Endothelial cell of umbilical vein (primary cell): ENCODE measurements around the gene CPXM2. TPM values are rescaled to one million over a fixed set of nuclear protein-coding genes. Genes with fewer than 3 reads are reported as not detected.

Experiments
- BruUV-seq: library from RNA; stranded (reverse); fragments of 400-500 nt; replicated peaks from 2 replicates; lab custom pipeline; 2021; lab: Mats Ljungman, UMichigan
- CTCF ChIA-PET: fragments of 300-600, 350-600 bp; sonication (Branson Sonifier 250); formaldehyde crosslinking; loops from one replicate; lab custom pipeline; 2021; ENCODE audit warnings: antibody characterized with exemption, inconsistent platforms; lab: Charles Lee
- POLR2A ChIA-PET: fragments of 300-600, 350-600 bp; sonication (Branson Sonifier 250); formaldehyde crosslinking; loops from one replicate; lab custom pipeline; 2021; ENCODE audit warnings: antibody characterized with exemption, inconsistent platforms; lab: Charles Lee
- DNase-seq: peaks from one replicate; pipeline ENCODE4 v3.0.0-alpha.2; 2011; ENCODE audit warnings: low read depth, low spot score
- FAIRE-seq: peaks from 2 replicates; lab custom pipeline; 2011; peaks lifted over from hg19 to GRCh38; lab: Jason Lieb, UNC
- H2AFZ ChIP-seq: 2 replicates; pipeline ENCODE4 v1.6.0; 2012; ENCODE audit warnings: low read depth, low read length, control low read depth, inconsistent platforms
- H3K27ac ChIP-seq: 2 replicates; pipeline ENCODE4 v1.5.1; 2011; ENCODE audit warnings: low read depth, mild to moderate bottlenecking, control low read depth, low read length, moderate library complexity; ENCODE audit not compliant: insufficient read depth
- H3K27me3 ChIP-seq, 2 experiments: 2 replicates each; pipeline versions ENCODE4 v1.6.0 to v1.6.1; 2011; ENCODE audit warnings: low read length in 2 of 2, mixed read lengths in 1 of 2; ENCODE audit not compliant: control insufficient read depth in 2 of 2, insufficient read depth in 2 of 2
- H3K36me3 ChIP-seq, 2 experiments: 2 replicates in 1 of 2; 3 replicates in 1 of 2; pipeline ENCODE4 v1.5.1; 2011; ENCODE audit warnings: low read length in 2 of 2, mild to moderate bottlenecking in 1 of 2, moderate library complexity in 1 of 2; ENCODE audit not compliant: control insufficient read depth in 2 of 2, insufficient read depth in 2 of 2; ENCODE audit errors: extremely low read depth in 1 of 2
- H3K4me1 ChIP-seq: 3 replicates; pipeline ENCODE4 v1.5.1; 2011; ENCODE audit warnings: mild to moderate bottlenecking, low read length; ENCODE audit not compliant: control insufficient read depth, insufficient read depth; ENCODE audit errors: extremely low read depth
- H3K4me2 ChIP-seq: 2 replicates; pipeline ENCODE4 v1.6.1; 2011; ENCODE audit warnings: low read length, control low read depth, mixed read lengths; ENCODE audit not compliant: insufficient read depth
- H3K4me3 ChIP-seq, 3 experiments: fragments of 200-600 bp in 1 of 3; sonication (generic), shearing (Covaris generic) in 1 of 3; replicated peaks in 1 of 3; 2 replicates each; pipeline ENCODE4 v1.5.1; 2011 to 2016; ENCODE audit warnings: control low read depth in 3 of 3, low read length in 3 of 3, mild to moderate bottlenecking in 2 of 3, inconsistent platforms in 1 of 3, low read depth in 1 of 3, moderate library complexity in 1 of 3; ENCODE audit not compliant: insufficient read depth in 1 of 3
- H3K79me2 ChIP-seq: 2 replicates; pipeline ENCODE4 v1.6.0; 2012; ENCODE audit warnings: low read length, inconsistent platforms; ENCODE audit not compliant: control insufficient read depth, insufficient read depth
- H3K9ac ChIP-seq: replicated peaks from 2 replicates; pipeline ENCODE3; 2011; ENCODE audit warnings: low read length, control low read depth; ENCODE audit not compliant: insufficient read depth; ENCODE audit errors: extremely low read depth
- H3K9me1 ChIP-seq: replicated peaks from 3 replicates; pipeline ENCODE4 v1.6.0; 2011; ENCODE audit warnings: mild to moderate bottlenecking, low read length; ENCODE audit not compliant: control insufficient read depth, insufficient read depth; ENCODE audit errors: extremely low read depth
- H3K9me3 ChIP-seq: replicated peaks from 2 replicates; pipeline ENCODE4 v1.5.1; 2012; ENCODE audit warnings: low read length, inconsistent platforms; ENCODE audit not compliant: control insufficient read depth, insufficient read depth
- H4K20me1 ChIP-seq: replicated peaks from 2 replicates; pipeline ENCODE3; 2011; ENCODE audit warnings: mild to moderate bottlenecking, low read length; ENCODE audit not compliant: control insufficient read depth, insufficient read depth; ENCODE audit errors: extremely low read depth
- EZH2 ChIP-seq: IDR thresholded peaks from 2 replicates; pipeline ENCODE4 v1.6.1; 2012; ENCODE audit warnings: borderline replicate concordance, low read depth, mild to moderate bottlenecking, moderate library complexity, low read length, inconsistent platforms; ENCODE audit not compliant: severe bottlenecking
- FOS ChIP-seq: IDR thresholded peaks from 2 replicates; pipeline ENCODE4 v1.6.1; 2011; ENCODE audit warnings: mild to moderate bottlenecking, low read length, moderate library complexity, borderline replicate concordance; ENCODE audit not compliant: insufficient read depth
- GATA2 ChIP-seq: IDR thresholded peaks from 2 replicates; pipeline ENCODE4 v1.7.0; 2011; ENCODE audit warnings: low read depth, mild to moderate bottlenecking, moderate library complexity, mixed read lengths, low read length; ENCODE audit not compliant: insufficient read length, insufficient read depth
- JUN ChIP-seq: IDR thresholded peaks from 2 replicates; pipeline ENCODE4 v1.6.1; 2011; ENCODE audit warnings: borderline replicate concordance, low read depth; ENCODE audit not compliant: insufficient read length, insufficient read depth
- MYC ChIP-seq: IDR thresholded peaks from one replicate; pipeline ENCODE4 v1.6.1; 2011; ENCODE audit warnings: mild to moderate bottlenecking, low read depth, low read length
- POLR2A ChIP-seq: IDR thresholded peaks from 2 replicates; pipeline ENCODE4 v1.6.1; 2012; ENCODE audit warnings: low read depth, mild to moderate bottlenecking, control low read depth, low read length
- POLR2AphosphoS5 ChIP-seq: IDR thresholded peaks from 2 replicates; pipeline ENCODE4 v1.6.1; 2012; ENCODE audit warnings: low read depth, mild to moderate bottlenecking, control low read depth, low read length, moderate library complexity; ENCODE audit not compliant: insufficient read depth
- dilution Hi-C: fragments of 300-500 bp; cut with MboI; formaldehyde crosslinking; loops from one replicate; pipeline ENCODE4 v1.15.0; 2019; ENCODE audit warnings: low sequenced_read_pairs; ENCODE audit not compliant: extremely low pct_ligation_motif_present
- intact Hi-C: fragments of 100-400 bp; cut with micrococcal nuclease; formaldehyde crosslinking; loops from one replicate; pipeline ENCODE4 v1.10.0; 2022
- polyA plus RNA-seq, 4 experiments: library from polyadenylated mRNA; depleted of rRNA in 3 of 4; stranded (reverse) in 3 of 4; unstranded in 1 of 4; fragments of >200 nt; gene quantifications; 2 replicates each; pipeline versions ENCODE4 v1.2.1 to v1.2.3, GENCODE V29; 2011 to 2012; ENCODE audit warnings: missing spikeins in 1 of 4
- total RNA-seq: library from RNA; stranded (reverse); gene quantifications from 2 replicates; pipeline ENCODE4 v1.2.3, GENCODE V29; 2021
- TF ChIP-seq, protein P1 (sequence below): IDR thresholded peaks from 2 replicates; pipeline ENCODE4 v1.6.1; 2011; ENCODE audit not compliant: insufficient read depth, insufficient read length
- TF ChIP-seq, protein P2 (sequence below), 2 donors: IDR thresholded peaks; 1 replicate in 1 of 2; 2 replicates in 1 of 2; pipeline ENCODE4 v1.5.1; 2011; ENCODE audit warnings: low read length in 2 of 2, mild to moderate bottlenecking in 2 of 2, moderate library complexity in 2 of 2, control low read depth in 1 of 2, inconsistent platforms in 1 of 2, low read depth in 1 of 2; ENCODE audit not compliant: insufficient read depth in 1 of 2; ENCODE audit errors: extremely low read depth in 1 of 2

The CPXM2 gene
- total and polyA plus RNA-seq, 2 donors (not counting 3 experiments of a cell fraction or from before 2014, with no cell fraction given), result 1.8 to 2.7 TPM

DNA sequence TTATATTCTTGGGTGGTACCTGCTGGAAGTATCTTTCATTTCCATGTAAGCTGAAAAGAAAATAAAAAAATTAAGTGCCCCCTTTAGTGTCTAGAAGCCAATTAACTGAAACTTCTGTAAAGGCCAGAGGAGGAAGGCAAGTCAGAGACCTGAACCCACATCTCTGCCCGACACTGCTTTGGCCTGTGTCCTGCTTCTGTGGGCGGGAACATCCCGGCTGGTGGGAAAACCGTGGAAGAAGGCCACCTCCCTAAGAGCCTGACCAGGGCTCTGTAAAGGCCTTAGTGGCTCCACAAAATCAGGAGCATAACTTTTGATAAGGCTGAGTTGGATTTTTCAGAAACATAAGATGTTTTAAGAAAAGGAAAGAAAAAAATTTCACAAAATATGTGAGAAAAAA, 9.4 kb downstream of the CPXM2 start:
- no peak for DNase-seq
- FAIRE-seq, result no peak
- POLR2A ChIA-PET, result no interaction called here
- no peaks in the 10 kb centered on the region for H3K9me3 ChIP-seq
- H3K4me1 ChIP-seq, result no peaks in the 10 kb centered on the region
- BruUV-seq, result no TSS peak
- H3K4me2 ChIP-seq, result no peak overlapping the region
- H3K27me3 ChIP-seq, result no peaks in the 10 kb centered on the region
- no peak overlapping the region for H3K4me3 ChIP-seq
- H3K9me1 ChIP-seq, result no peaks in the 10 kb centered on the region
- TF ChIP-seq POLR2A, result no peak
- H3K79me2 ChIP-seq, result no peaks in the 10 kb centered on the region
- intact Hi-C loops (no loop called here), dilution Hi-C loops (no loop called here)
- H3K9ac ChIP-seq, result no peak overlapping the region
- no peak overlapping the region for H2AFZ ChIP-seq
- no peak overlapping the region for H3K27ac ChIP-seq
- H4K20me1 ChIP-seq, result no peaks in the 10 kb centered on the region
- H3K36me3 ChIP-seq, result no peaks in the 10 kb centered on the region
- CTCF ChIA-PET, result interaction anchor here (0.6 kb wide), 1 partner anchor 16 kb away, joined by 3 read pairs; no protein-coding TSS in a partner anchor

DNA sequence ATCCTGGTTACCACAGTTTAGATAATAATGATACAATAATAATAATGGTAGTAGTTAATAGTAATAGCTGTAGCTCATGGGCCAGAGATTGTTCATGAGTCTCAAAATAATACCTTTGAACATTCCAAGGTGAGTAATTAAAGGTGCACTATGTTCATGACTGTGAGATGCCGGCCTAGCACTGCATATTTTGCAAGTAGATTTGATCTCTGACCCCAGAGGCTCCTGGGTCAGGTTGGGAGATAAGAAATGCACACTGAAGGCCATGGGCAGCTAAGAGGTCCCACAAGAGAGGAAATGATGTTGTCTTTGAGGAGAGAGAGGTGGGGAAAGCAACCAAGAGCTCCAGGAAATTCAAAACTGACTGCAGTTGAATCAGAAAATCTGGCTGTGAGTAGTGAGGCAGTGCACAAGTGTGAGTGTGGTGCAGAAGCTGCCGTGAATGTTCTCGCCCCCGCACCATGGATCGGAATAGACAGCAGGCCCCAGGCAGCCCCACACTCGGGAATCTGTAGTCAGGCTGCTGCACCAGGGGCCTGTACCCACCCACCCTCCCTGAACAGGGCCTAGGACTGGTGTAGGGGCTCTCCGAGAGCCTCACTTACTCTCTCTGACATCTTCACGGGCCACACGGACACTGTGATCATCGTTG, 11.9 kb downstream of the CPXM2 start:
- no peak for TF ChIP-seq POLR2AphosphoS5
- no peak for TF ChIP-seq EZH2
- no peak for TF ChIP-seq POLR2A
- TF ChIP-seq JUN, result no peak
- TF ChIP-seq FOS, result no peak
- no peak for TF ChIP-seq GATA2
- TF ChIP-seq, protein P1, sequence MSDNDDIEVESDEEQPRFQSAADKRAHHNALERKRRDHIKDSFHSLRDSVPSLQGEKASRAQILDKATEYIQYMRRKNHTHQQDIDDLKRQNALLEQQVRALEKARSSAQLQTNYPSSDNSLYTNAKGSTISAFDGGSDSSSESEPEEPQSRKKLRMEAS, result no peak
- TF ChIP-seq MYC, result no peak
- TF ChIP-seq, protein P2, sequence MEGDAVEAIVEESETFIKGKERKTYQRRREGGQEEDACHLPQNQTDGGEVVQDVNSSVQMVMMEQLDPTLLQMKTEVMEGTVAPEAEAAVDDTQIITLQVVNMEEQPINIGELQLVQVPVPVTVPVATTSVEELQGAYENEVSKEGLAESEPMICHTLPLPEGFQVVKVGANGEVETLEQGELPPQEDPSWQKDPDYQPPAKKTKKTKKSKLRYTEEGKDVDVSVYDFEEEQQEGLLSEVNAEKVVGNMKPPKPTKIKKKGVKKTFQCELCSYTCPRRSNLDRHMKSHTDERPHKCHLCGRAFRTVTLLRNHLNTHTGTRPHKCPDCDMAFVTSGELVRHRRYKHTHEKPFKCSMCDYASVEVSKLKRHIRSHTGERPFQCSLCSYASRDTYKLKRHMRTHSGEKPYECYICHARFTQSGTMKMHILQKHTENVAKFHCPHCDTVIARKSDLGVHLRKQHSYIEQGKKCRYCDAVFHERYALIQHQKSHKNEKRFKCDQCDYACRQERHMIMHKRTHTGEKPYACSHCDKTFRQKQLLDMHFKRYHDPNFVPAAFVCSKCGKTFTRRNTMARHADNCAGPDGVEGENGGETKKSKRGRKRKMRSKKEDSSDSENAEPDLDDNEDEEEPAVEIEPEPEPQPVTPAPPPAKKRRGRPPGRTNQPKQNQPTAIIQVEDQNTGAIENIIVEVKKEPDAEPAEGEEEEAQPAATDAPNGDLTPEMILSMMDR (IDR thresholded peaks at IDR 0.05; ENCODE audit: extremely low read depth in 1 of 2, insufficient read depth in 1 of 2, low read depth in 1 of 2, low read length in 2 of 2), result no peak
- intact Hi-C loops, result no loop called here
- H3K9ac ChIP-seq, result no peak overlapping the region
- CTCF ChIA-PET, result no interaction called here
- H3K4me1 ChIP-seq, result no peaks in the 10 kb centered on the region
- H3K4me3 ChIP-seq, result no peak overlapping the region
- no peaks in the 10 kb centered on the region for H3K27me3 ChIP-seq
- dilution Hi-C loops, result no loop called here
- BruUV-seq, result no TSS peak
- no peak overlapping the region for H3K27ac ChIP-seq
- H3K9me1 ChIP-seq, result no peaks in the 10 kb centered on the region
- no peak overlapping the region for H3K4me2 ChIP-seq
- POLR2A ChIA-PET, result no interaction called here
- no peaks in the 10 kb centered on the region for H3K79me2 ChIP-seq
- FAIRE-seq, result no peak
- H3K36me3 ChIP-seq, result no peaks in the 10 kb centered on the region
- H3K9me3 ChIP-seq, result no peaks in the 10 kb centered on the region
- no peaks in the 10 kb centered on the region for H4K20me1 ChIP-seq
- H2AFZ ChIP-seq, result no peak overlapping the region
- DNase-seq, result no peak
